Peyer's patch (tissue), 4 donors: ENCODE data around the gene TNK2. TPM values are rescaled to one million over a fixed set of nuclear protein-coding genes. Genes with fewer than 3 reads are reported as not detected.
"Not testable (repeated sequence)": the region's sequence is repeated elsewhere in the genome, so short reads cannot be mapped to it uniquely, and the experiment has no call there.

Source experiments
- DNase-seq, 3 donors: peaks; one replicate each; pipeline ENCODE4 v3.0.0-alpha.2; 2017 to 2019
- H3K27ac ChIP-seq, 4 donors: fragments of 200-600 bp; sonication (generic); one replicate each; pipeline ENCODE4 v1.5.1; 2016 to 2019
- H3K27me3 ChIP-seq, 2 donors: fragments of 200-600 bp; sonication (generic); one replicate each; pipeline ENCODE4 v1.5.1; 2019
- H3K36me3 ChIP-seq, 3 donors: fragments of 200-600 bp; sonication (generic); one replicate each; pipeline ENCODE4 v1.5.1; 2016 to 2019
- H3K4me1 ChIP-seq, 4 donors: fragments of 200-600 bp; sonication (generic); one replicate each; pipeline ENCODE4 v1.5.1; 2016 to 2019
- H3K4me3 ChIP-seq, 4 donors: fragments of 200-600 bp; sonication (generic); 1 replicate in 3 of 4; 2 replicates in 1 of 4; pipeline ENCODE4 v1.5.1; 2016 to 2019; ENCODE audit warnings: mild to moderate bottlenecking in 1 of 4
- H3K9me3 ChIP-seq, 4 donors: fragments of 200-600 bp; sonication (generic); one replicate each; pipeline ENCODE4 v1.5.1; 2016 to 2019; ENCODE audit warnings: mild to moderate bottlenecking in 1 of 4
- POLR2A ChIP-seq, 2 donors: fragments of 450-650 bp; IDR thresholded peaks; one replicate each; pipeline ENCODE4 v1.5.1; 2017; ENCODE audit warnings: antibody characterized with exemption in 2 of 2, mild to moderate bottlenecking in 2 of 2, moderate library complexity in 2 of 2
- total RNA-seq, 4 donors: library from RNA; depleted of rRNA; stranded (reverse); fragments of >200 nt; gene quantifications; one replicate each; pipeline ENCODE4 v1.1.0, GENCODE V29; 2016
- TF ChIP-seq, protein P1 (sequence below), 6 experiments: fragments of 450-650 bp in 4 of 6; fragments of 200-600 bp in 2 of 6; sonication (generic) in 1 of 6; IDR thresholded peaks; one replicate each; pipeline ENCODE4 v1.5.1; 2017 to 2019; ENCODE audit warnings: antibody characterized with exemption in 6 of 6, mild to moderate bottlenecking in 3 of 6, moderate library complexity in 1 of 6

The TNK2 gene
- 100 to 1,000 TPM in 1 of 4 donors, 10 to 100 TPM in 3; 18.6 to 149 (median 24.6) TPM for total RNA-seq

DNA sequence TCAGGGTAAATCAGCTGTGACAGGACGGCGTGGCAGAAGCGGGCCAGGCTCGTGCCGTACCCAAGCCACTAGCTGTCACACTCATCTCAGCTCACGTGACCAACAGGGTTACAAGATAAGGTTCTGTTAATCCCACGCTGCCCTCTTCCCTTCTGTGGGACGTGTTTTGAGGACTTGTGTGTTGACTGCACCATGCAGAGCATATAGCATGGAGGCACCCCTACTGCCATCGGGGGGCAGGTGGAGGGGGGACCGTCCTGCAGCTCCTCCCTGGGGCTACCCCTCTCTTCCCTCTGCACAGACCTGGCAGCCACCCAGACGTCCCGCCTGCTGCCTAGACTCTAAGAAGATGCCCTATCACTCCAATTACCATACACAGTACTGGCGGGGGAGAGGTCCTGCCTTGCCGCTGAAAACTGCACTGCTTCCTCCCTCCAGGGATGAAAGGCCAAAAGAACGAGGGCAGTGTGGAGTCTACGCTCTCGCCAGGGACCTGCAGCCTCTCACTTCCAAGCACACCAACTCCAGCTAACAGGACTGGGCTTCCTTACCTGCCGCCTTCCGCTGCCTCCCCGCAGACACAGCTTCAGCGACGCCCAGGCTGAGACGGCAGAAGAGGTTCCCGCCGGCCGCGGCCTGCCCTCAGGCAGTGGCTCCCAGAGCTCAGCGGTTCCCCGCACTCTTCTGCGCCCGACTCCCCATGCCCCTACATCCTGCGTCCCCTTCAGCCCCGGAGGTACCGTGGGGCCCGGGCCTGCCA is at the start of gene TNK2:
TNK2 (minus strand) TSS at position 618 of the 760 bp plus-strand sequence. CDS start 19,963 bp downstream, outside the sequence.
- peak within 1 kb of the TSS; percentile 69 to 93 (median 88) for H3K27ac ChIP-seq
- no peaks in the 10 kb centered on the region for H3K27me3 ChIP-seq
- TF ChIP-seq, protein P1, sequence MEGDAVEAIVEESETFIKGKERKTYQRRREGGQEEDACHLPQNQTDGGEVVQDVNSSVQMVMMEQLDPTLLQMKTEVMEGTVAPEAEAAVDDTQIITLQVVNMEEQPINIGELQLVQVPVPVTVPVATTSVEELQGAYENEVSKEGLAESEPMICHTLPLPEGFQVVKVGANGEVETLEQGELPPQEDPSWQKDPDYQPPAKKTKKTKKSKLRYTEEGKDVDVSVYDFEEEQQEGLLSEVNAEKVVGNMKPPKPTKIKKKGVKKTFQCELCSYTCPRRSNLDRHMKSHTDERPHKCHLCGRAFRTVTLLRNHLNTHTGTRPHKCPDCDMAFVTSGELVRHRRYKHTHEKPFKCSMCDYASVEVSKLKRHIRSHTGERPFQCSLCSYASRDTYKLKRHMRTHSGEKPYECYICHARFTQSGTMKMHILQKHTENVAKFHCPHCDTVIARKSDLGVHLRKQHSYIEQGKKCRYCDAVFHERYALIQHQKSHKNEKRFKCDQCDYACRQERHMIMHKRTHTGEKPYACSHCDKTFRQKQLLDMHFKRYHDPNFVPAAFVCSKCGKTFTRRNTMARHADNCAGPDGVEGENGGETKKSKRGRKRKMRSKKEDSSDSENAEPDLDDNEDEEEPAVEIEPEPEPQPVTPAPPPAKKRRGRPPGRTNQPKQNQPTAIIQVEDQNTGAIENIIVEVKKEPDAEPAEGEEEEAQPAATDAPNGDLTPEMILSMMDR (IDR thresholded peaks at IDR 0.05): no peak
- TF ChIP-seq POLR2A (IDR thresholded peaks at IDR 0.05): no peak
- peak within 1 kb of the TSS; percentile 74 to 91 (median 86) for H3K4me3 ChIP-seq
- H3K36me3 ChIP-seq: no peaks in the 10 kb centered on the region
- H3K9me3 ChIP-seq: no peaks in the 10 kb centered on the region
- DNase-seq: peak; percentile 65 to 88 (median 85)
- H3K4me1 ChIP-seq: peaks cover 0 to 34% (median 13%) of the 10 kb centered on the region in 4 donors

GRCh38 chr3:195956577-195956976 is 48.2 kb upstream of the TNK2 start:
- Histone ChIP-seq H3K9me3 (no peaks in the 10 kb centered on the region), H3K27ac (no peak overlapping the region)
- no peak for DNase-seq

DNA sequence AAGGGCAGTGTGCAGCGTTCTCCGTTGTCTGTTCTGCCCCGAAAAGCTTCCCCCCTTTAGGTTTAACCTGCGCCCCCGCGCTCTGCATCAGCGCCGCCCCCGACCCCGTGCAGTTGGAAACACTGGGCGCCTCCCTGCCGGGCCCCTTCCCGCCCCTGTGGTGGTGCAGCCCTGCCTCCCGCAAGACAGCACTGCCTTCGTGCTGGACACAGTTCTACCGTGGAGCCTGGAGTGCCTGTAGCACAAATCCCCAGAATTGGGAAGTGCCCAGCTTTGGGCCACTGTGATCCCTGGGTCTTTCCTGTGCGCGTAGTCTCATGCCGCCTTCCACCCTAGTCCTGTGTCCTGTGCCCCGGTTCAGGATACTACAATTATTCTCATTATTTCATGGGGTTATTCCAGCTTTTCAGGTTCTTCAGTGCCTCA is 47.1 kb upstream of the TNK2 start:
- H3K9me3 ChIP-seq, H3K27me3 ChIP-seq, H3K4me1 ChIP-seq, H3K27ac ChIP-seq, DNase-seq: not testable (repeated sequence)
- peaks cover 0 to 14% (median 0%) of the 10 kb centered on the region in 3 donors for H3K36me3 ChIP-seq
- peak overlapping the region in 1 of 4 donors; percentile 53 for H3K4me3 ChIP-seq

More at GRCh38 chr3:195956577-195956976, 48.2 kb upstream of the TNK2 start:
- no peak overlapping the region for H3K4me3 ChIP-seq
- H3K36me3 ChIP-seq: peaks cover 0 to 16% (median 0%) of the 10 kb centered on the region in 3 donors
- no peaks in the 10 kb centered on the region for H3K27me3 ChIP-seq
- no peaks in the 10 kb centered on the region for H3K4me1 ChIP-seq
- no peak for TF ChIP-seq POLR2A (IDR thresholded peaks at IDR 0.05)
- TF ChIP-seq, protein P1 (IDR thresholded peaks at IDR 0.05): no peak

- DNase-seq, H3K27me3 ChIP-seq, H3K4me1 ChIP-seq, H3K9me3 ChIP-seq: not testable (repeated sequence)
- H3K27ac ChIP-seq: peak overlapping the region in 3 of 4 donors; percentile 46 to 78 (median 76)
- peak overlapping the region; percentile 22 to 53 (median 48) for H3K4me3 ChIP-seq
- H3K36me3 ChIP-seq: peaks cover 0 to 14% (median 0%) of the 10 kb centered on the region in 3 donors
Observed at GRCh38 chr3:195954752-195955119, 46.4 kb upstream of the TNK2 start.

DNA sequence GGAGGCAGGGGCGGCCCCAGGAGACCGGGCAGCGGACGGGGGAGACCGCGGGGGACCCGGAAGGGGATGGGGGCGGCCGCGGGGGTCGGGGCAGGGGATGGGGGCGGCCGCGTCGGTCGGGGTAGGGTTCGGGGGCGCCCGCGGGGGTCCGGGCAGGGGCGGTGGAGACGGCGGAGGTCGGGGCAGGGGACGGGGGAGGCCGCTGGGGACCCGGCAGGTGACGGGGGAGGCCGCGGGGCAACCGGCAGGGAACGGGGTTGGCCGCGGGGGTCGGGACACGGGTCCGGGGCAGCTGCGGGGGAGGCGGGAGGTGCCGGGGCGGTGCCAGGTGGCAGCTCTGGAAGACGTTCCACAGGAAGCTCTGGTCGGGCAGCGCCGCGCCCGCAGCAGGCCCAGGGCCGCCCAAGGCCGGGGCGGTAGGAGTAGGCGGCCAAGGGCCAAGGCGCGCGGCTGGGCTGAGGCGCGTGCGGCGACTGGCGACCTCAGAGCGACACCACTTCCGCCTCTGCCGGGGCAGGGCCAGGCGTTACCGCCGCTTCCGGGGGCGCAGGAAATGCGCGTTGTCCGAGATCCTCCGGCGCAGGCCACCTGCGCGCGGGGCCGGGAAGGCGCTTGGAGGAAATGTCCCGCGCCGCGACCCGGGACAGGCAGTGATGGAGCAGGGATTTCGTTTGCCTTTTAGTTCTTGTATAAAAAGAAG is 45.9 kb upstream of the TNK2 start:
- not testable (repeated sequence) for H3K27me3 ChIP-seq, H3K4me1 ChIP-seq, H3K9me3 ChIP-seq
- Histone ChIP-seq H3K4me3 (peak overlapping the region; percentile 43 to 53 (median 48)), H3K36me3 (peaks cover 0 to 11% (median 0%) of the 10 kb centered on the region in 3 donors), H3K27ac (peak overlapping the region; percentile 46 to 78 (median 76))
- peak; percentile 56 to 94 (median 80) for DNase-seq
- TF ChIP-seq POLR2A (IDR thresholded peaks at IDR 0.05): peak; percentile 41 to 73
- TF ChIP-seq, protein P1 (IDR thresholded peaks at IDR 0.05): peak in 1 of 6 experiments; percentile 7

DNA sequence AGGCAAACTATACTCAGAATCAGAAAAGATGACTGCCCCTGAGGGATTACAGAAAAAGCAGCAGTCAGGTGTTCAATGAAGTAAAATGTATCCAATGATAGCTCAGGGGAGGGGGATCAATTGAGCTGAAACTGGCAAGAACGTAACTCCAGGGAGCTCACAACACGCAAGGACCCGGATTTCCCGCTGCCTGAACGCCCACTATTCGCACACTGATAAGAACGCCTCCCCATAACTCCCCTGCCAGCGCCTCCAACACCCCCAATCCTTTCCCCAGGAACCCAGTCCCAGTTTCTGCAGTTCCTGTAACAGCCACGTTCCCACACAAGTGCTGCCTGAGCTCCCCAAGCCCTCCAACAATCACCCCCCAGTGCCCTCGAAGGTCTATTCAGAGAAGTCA is 44.2 kb upstream of the TNK2 start:
- DNase-seq, H3K9me3 ChIP-seq, H3K36me3 ChIP-seq, H3K27ac ChIP-seq, H3K4me1 ChIP-seq, H3K27me3 ChIP-seq, H3K4me3 ChIP-seq: not testable (repeated sequence)

DNA sequence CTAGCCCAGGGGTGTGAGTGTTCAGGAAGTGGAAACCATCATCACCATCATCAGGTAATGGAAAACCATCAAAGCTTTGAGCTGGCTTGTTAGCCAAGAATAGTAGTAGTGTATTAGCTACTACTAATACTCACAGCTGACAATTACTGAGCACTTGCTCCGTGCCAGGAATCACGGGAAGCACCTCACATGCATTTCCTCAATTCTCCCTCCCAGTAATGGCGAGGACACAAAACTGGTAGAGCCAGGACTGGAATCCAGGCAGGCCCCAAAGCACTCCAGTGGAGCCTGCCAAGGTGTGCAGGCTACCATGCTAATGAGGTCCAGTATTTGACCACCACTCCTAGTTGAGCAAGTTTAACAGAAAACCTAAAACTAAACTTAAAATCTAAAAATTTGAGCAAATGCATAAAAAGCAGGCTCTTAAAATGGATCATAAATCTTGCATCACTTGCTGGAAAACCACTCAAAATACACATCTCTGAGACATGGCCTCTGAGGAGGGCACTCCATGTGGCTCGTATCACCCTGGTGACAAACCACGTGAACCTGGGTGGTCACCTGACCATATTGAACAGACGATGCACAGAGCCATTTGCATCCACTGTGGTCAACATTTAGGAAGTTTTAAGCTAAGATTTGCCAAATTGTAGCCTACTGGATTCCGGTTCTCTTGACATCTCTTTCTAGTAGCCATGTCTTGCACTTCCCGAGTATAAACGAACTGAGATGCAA is 43.3 kb upstream of the TNK2 start:
- DNase-seq, H3K27me3 ChIP-seq, H3K4me3 ChIP-seq, H3K4me1 ChIP-seq, H3K36me3 ChIP-seq, H3K27ac ChIP-seq, H3K9me3 ChIP-seq: not testable (repeated sequence)

GRCh38 chr3:195950731-195951130 is 42.4 kb upstream of the TNK2 start:
- not testable (repeated sequence) for DNase-seq, H3K27ac ChIP-seq

GRCh38 chr3:195950164-195950563 is 41.8 kb upstream of the TNK2 start:
- H3K27ac ChIP-seq, DNase-seq, H3K36me3 ChIP-seq: not testable (repeated sequence)

More at GRCh38 chr3:195950731-195951130, 42.4 kb upstream of the TNK2 start:
- H3K4me3 ChIP-seq, H3K27me3 ChIP-seq, H3K36me3 ChIP-seq, H3K9me3 ChIP-seq, H3K4me1 ChIP-seq: not testable (repeated sequence)

GRCh38 chr3:195946910-195947699 is 38.8 kb upstream of the TNK2 start:
- peaks cover 0 to 13% (median 0%) of the 10 kb centered on the region in 3 donors for H3K36me3 ChIP-seq
- H3K27me3 ChIP-seq, H3K4me1 ChIP-seq, DNase-seq, H3K4me3 ChIP-seq, H3K9me3 ChIP-seq, H3K27ac ChIP-seq: not testable (repeated sequence)

More at GRCh38 chr3:195950164-195950563, 41.8 kb upstream of the TNK2 start:
- not testable (repeated sequence) for H3K9me3 ChIP-seq, H3K4me1 ChIP-seq, H3K4me3 ChIP-seq, H3K27me3 ChIP-seq
